A673 (cell line): ENCODE measurements around the gene CARS2.

ENCODE experiments used
- EZH2 ChIP-seq: fragments of 200-600 bp; sonication (generic); IDR thresholded peaks from 2 replicates; pipeline ENCODE4 v1.6.1; 2017; ENCODE audit warnings: borderline replicate concordance, low read depth, mild to moderate bottlenecking, mixed read lengths, antibody characterized with exemption, low read length; ENCODE audit not compliant: poor library complexity, severe bottlenecking
- TF ChIP-seq, protein P1 (sequence below): fragments of 300-800, 200-600 bp; sonication (generic); conservative IDR thresholded peaks from 2 replicates; pipeline ENCODE4 v1.5.1; 2017; ENCODE audit warnings: low read depth, mild to moderate bottlenecking, antibody characterized with exemption, low read length, moderate library complexity, mixed read lengths

DNA sequence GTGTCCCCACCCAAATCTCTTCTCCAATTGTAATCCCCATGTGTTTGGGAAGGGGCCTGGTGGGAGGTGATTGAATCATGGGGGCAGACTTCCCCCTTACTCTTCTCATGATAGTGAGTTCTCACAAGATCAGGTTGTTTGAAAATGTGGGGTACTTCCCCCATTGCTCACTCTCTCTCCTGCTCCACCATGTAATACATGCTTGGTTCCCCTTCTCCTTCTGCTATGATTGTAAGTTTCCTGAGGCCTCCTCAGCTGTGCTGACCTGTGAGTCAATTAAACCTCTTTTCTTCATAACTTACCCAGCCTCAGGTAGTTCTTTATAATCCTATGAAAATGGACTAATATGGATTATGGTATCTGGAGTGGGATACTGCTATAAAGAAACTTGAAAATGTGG is 31.6 kb upstream of the CARS2 start:
- TF ChIP-seq, protein P1, sequence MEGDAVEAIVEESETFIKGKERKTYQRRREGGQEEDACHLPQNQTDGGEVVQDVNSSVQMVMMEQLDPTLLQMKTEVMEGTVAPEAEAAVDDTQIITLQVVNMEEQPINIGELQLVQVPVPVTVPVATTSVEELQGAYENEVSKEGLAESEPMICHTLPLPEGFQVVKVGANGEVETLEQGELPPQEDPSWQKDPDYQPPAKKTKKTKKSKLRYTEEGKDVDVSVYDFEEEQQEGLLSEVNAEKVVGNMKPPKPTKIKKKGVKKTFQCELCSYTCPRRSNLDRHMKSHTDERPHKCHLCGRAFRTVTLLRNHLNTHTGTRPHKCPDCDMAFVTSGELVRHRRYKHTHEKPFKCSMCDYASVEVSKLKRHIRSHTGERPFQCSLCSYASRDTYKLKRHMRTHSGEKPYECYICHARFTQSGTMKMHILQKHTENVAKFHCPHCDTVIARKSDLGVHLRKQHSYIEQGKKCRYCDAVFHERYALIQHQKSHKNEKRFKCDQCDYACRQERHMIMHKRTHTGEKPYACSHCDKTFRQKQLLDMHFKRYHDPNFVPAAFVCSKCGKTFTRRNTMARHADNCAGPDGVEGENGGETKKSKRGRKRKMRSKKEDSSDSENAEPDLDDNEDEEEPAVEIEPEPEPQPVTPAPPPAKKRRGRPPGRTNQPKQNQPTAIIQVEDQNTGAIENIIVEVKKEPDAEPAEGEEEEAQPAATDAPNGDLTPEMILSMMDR: no peak
- no peak for TF ChIP-seq EZH2
